Measurements from ENCODE around the gene IL21R.

GRCh38 chr16:27431773-27432532 is 30.0 kb downstream of the IL21R start:
- TF ChIP-seq POLR2A (IDR thresholded peaks at IDR 0.05) (no peak), POLR2AphosphoS5 (IDR thresholded peaks at IDR 0.05) (no peak), CTCF (IDR thresholded peaks at IDR 0.05) (no peak)

Measured in suprapubic skin (tissue), 4 donors.